ENCODE results near the gene PRRC2A.
"Not testable (repeated sequence)": the region's sequence is repeated elsewhere in the genome, so short reads cannot be mapped to it uniquely, and the experiment has no call there.

DNA sequence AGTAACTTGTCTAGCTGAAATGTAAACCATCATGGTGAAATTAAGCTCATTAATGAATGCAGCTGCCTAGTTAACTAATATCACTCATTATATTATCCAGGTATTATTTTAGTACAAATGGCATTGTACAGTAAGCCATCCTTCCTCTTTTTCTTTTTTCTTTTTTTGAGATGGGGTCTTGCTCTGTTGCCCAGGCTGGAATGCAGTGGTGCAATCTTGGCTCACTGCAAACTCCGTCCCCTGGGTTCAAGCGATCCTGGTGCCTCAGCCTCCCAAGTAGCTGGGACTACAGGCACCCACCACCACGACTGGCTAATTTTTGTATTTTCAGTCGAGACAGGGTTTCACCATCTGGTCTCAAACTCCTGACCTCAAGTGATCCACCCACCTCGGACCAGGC is 29.8 kb upstream of the PRRC2A start:
- TF ChIP-seq CTCF (optimal IDR thresholded peaks at IDR 0.05 in 1 of 3, IDR thresholded peaks at IDR 0.05 in 1 of 3, conservative IDR thresholded peaks at IDR 0.05 in 1 of 3; ENCODE audit: extremely low read depth in 1 of 3, insufficient read depth in 2 of 3, low read length in 3 of 3); EZH2 (IDR thresholded peaks at IDR 0.05; ENCODE audit: low read length): not testable (repeated sequence)
